ENCODE measurements around the gene PRR15L.

DNA sequence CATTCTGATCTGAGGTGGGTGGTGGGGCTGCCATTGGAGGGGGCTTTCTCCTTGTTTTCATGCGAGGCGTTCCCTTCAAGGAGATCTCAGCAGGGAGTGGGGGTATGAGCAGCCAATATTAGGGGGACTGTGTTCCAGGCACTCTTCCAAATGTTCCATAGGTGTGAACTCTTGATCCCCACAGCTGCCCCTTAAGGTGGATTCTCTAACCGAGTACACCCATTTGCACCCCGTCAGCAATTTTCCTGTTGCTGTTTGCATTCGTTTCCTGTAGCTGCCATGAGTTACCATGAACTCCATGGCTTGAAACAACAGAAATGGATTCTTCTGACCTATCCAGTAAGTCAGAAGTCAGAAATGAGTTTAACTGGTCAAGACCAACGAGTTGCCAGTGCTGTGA lies 3.7 kb upstream of the PRR15L start:
- TF ChIP-seq EZH2phosphoT487 (IDR thresholded peaks at IDR 0.05; ENCODE audit: low read depth, severe bottlenecking, unreplicated experiment) = no peak
- TF ChIP-seq, protein P1, sequence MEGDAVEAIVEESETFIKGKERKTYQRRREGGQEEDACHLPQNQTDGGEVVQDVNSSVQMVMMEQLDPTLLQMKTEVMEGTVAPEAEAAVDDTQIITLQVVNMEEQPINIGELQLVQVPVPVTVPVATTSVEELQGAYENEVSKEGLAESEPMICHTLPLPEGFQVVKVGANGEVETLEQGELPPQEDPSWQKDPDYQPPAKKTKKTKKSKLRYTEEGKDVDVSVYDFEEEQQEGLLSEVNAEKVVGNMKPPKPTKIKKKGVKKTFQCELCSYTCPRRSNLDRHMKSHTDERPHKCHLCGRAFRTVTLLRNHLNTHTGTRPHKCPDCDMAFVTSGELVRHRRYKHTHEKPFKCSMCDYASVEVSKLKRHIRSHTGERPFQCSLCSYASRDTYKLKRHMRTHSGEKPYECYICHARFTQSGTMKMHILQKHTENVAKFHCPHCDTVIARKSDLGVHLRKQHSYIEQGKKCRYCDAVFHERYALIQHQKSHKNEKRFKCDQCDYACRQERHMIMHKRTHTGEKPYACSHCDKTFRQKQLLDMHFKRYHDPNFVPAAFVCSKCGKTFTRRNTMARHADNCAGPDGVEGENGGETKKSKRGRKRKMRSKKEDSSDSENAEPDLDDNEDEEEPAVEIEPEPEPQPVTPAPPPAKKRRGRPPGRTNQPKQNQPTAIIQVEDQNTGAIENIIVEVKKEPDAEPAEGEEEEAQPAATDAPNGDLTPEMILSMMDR (IDR thresholded peaks at IDR 0.05; ENCODE audit: poor library complexity) = no peak
- TF ChIP-seq EZH2 (IDR thresholded peaks at IDR 0.05; ENCODE audit: borderline replicate concordance) = no peak
